Stomach (tissue), 4 donors: ENCODE measurements around the gene PRAC2.

Experiments
- EP300 ChIP-seq: sonication (generic); formaldehyde crosslinking; IDR thresholded peaks from one replicate; pipeline ENCODE4 v1.6.1; 2017; ENCODE audit warnings: antibody characterized with exemption
- POLR2A ChIP-seq, 4 donors: fragments of 450-650 bp; IDR thresholded peaks; one replicate each; pipeline ENCODE4 v1.6.1; 2016; ENCODE audit warnings: antibody characterized with exemption in 4 of 4, control low read depth in 2 of 4, mild to moderate bottlenecking in 1 of 4, moderate library complexity in 1 of 4
- POLR2AphosphoS5 ChIP-seq, 3 donors: sonication (generic); formaldehyde crosslinking; IDR thresholded peaks; one replicate each; pipeline ENCODE4 v1.6.1; 2016; ENCODE audit warnings: antibody characterized with exemption in 3 of 3
- TF ChIP-seq, protein P1 (sequence below), 7 experiments: fragments of 450-650 bp in 4 of 7; fragments of 200-600 bp in 3 of 7; sonication (generic) in 3 of 7; IDR thresholded peaks; one replicate each; pipeline ENCODE4 v1.5.1; 2016 to 2019; ENCODE audit warnings: antibody characterized with exemption in 7 of 7, control low read depth in 2 of 7, mild to moderate bottlenecking in 1 of 7

DNA sequence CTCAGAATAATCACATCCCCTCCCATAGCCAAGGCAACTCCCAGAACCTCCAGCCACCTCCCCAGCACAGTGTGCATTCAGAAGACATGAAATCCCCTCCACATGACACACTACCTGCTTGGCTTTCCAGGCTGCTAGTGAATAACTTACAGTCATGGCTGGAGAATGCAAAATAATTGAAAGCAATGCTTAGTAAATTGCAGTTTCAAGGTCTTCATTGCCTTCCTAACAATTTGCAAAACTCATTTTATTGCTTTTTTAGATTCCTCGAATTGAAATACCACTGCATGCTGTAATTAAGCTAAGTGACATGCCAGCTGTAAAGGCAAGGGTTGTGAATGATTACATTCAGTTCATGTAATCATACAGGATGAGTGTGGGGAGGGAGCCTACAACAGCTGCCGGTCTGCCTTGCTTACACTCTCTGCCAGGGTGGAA is 34.6 kb downstream of the PRAC2 start:
- no peak for TF ChIP-seq POLR2AphosphoS5 (IDR thresholded peaks at IDR 0.05)
- TF ChIP-seq, protein P1, sequence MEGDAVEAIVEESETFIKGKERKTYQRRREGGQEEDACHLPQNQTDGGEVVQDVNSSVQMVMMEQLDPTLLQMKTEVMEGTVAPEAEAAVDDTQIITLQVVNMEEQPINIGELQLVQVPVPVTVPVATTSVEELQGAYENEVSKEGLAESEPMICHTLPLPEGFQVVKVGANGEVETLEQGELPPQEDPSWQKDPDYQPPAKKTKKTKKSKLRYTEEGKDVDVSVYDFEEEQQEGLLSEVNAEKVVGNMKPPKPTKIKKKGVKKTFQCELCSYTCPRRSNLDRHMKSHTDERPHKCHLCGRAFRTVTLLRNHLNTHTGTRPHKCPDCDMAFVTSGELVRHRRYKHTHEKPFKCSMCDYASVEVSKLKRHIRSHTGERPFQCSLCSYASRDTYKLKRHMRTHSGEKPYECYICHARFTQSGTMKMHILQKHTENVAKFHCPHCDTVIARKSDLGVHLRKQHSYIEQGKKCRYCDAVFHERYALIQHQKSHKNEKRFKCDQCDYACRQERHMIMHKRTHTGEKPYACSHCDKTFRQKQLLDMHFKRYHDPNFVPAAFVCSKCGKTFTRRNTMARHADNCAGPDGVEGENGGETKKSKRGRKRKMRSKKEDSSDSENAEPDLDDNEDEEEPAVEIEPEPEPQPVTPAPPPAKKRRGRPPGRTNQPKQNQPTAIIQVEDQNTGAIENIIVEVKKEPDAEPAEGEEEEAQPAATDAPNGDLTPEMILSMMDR (IDR thresholded peaks at IDR 0.05), result no peak
- no peak for TF ChIP-seq EP300
- no peak for TF ChIP-seq POLR2A (IDR thresholded peaks at IDR 0.05)
